Loucy (cell line): ENCODE measurements around the gene PLCH1.

Experiments
- CTCF ChIP-seq: fragments of 200-600 bp; sonication (generic); conservative IDR thresholded peaks from 2 replicates; pipeline ENCODE4 v1.5.1; 2014; ENCODE audit warnings: mild to moderate bottlenecking, antibody characterized with exemption, low read length
- EZH2phosphoT487 ChIP-seq: fragments of 200-600 bp; IDR thresholded peaks from 2 replicates; pipeline ENCODE4 v1.6.1; 2018; ENCODE audit warnings: antibody characterized with exemption, mild to moderate bottlenecking, moderate library complexity, borderline replicate concordance

GRCh38 chr3:155329513-155330048 lies 415.3 kb downstream of the PLCH1 start:
- no peak for TF ChIP-seq CTCF
- TF ChIP-seq EZH2phosphoT487: no peak
